Measurements from ENCODE around the gene TBC1D17. TPM values are rescaled to one million over a fixed set of nuclear protein-coding genes. Genes with fewer than 3 reads are reported as not detected.

TBC1D17 gene
- total RNA-seq, 1 donor = 21.4 TPM

- H3K27me3 ChIP-seq (ENCODE audit: insufficient read depth, low read length) = no peaks in the 10 kb centered on the region
- no peaks in the 10 kb centered on the region for H3K9me3 ChIP-seq (ENCODE audit: low read depth, low read length)
- peak overlapping the region; percentile 84 for H2AFZ ChIP-seq (ENCODE audit: low read length)
- peaks cover 24% of the 10 kb centered on the region for H3K36me3 ChIP-seq (ENCODE audit: insufficient read depth, low read length)
- peaks cover 33% of the 10 kb centered on the region for H3K4me1 ChIP-seq (ENCODE audit: insufficient read depth, low read length)
- peaks cover 19% of the 10 kb centered on the region for H4K20me1 ChIP-seq (ENCODE audit: insufficient read depth, low read length)
- H3K27ac ChIP-seq (ENCODE audit: low read depth, low read length) = peak overlapping the region; percentile 69
- H3K4me2 ChIP-seq (ENCODE audit: insufficient read depth, low read length) = peak overlapping the region; percentile 94
- H3K79me2 ChIP-seq (ENCODE audit: insufficient read depth, low read length) = peaks cover 60% of the 10 kb centered on the region
- TF ChIP-seq, protein P1, sequence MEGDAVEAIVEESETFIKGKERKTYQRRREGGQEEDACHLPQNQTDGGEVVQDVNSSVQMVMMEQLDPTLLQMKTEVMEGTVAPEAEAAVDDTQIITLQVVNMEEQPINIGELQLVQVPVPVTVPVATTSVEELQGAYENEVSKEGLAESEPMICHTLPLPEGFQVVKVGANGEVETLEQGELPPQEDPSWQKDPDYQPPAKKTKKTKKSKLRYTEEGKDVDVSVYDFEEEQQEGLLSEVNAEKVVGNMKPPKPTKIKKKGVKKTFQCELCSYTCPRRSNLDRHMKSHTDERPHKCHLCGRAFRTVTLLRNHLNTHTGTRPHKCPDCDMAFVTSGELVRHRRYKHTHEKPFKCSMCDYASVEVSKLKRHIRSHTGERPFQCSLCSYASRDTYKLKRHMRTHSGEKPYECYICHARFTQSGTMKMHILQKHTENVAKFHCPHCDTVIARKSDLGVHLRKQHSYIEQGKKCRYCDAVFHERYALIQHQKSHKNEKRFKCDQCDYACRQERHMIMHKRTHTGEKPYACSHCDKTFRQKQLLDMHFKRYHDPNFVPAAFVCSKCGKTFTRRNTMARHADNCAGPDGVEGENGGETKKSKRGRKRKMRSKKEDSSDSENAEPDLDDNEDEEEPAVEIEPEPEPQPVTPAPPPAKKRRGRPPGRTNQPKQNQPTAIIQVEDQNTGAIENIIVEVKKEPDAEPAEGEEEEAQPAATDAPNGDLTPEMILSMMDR (IDR thresholded peaks at IDR 0.05; ENCODE audit: extremely low read depth, low read depth, low read length) = no peak
- H3K4me3 ChIP-seq (ENCODE audit: insufficient read depth, low read length) = peak overlapping the region; percentile 74
- no peak for DNase-seq (ENCODE audit: insufficient read length, low spot score, missing footprints)
Observed at GRCh38 chr19:49869009-49869483, 8.5 kb upstream of the TBC1D17 start.

GRCh38 chr19:49869484-49870308, 7.8 kb upstream of the TBC1D17 start:
- no peaks in the 10 kb centered on the region for H3K9me3 ChIP-seq (ENCODE audit: low read depth, low read length)

DNA sequence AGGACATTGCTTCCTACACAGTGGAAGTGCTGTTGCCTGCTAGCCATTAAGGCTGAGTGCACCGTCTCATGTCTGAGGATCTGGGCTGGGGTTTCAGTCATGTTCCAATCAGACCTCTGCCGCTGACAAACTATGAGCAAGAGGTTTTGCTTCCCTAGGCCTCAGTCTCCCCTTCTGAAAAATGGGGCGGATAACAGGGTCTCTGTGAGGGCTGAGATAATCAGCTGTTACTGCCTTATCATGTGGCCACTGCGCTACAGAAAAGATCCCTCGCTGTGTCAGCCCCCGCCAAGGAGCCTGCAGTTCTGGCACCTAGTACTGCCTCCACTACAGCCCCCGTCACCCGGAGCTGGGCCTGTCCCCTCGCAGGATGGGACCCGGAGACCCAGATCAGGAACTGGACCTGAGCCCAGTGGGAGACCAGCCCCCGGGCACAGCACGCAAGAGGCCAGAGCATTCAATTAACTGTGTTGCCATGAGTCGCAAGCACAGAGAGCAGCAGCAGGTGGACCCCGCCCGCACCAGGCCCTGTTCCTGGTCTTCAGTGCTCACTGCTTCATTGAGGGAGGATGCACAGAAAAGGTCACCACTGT, 7.1 kb upstream of the TBC1D17 start:
- H3K36me3 ChIP-seq (ENCODE audit: insufficient read depth, low read length) = peaks cover 13% of the 10 kb centered on the region
- no peak for DNase-seq (ENCODE audit: insufficient read length, low spot score, missing footprints)
- no peaks in the 10 kb centered on the region for H3K9me3 ChIP-seq (ENCODE audit: low read depth, low read length)
- H3K4me1 ChIP-seq (ENCODE audit: insufficient read depth, low read length) = peaks cover 39% of the 10 kb centered on the region
- H3K27me3 ChIP-seq (ENCODE audit: insufficient read depth, low read length) = no peaks in the 10 kb centered on the region
- H3K79me2 ChIP-seq (ENCODE audit: insufficient read depth, low read length) = peaks cover 60% of the 10 kb centered on the region
- peak overlapping the region; percentile 87 for H3K4me2 ChIP-seq (ENCODE audit: insufficient read depth, low read length)
- peak overlapping the region; percentile 74 for H3K4me3 ChIP-seq (ENCODE audit: insufficient read depth, low read length)
- peak overlapping the region; percentile 50 for H2AFZ ChIP-seq (ENCODE audit: low read length)
- peak overlapping the region; percentile 59 for H3K27ac ChIP-seq (ENCODE audit: low read depth, low read length)
- H4K20me1 ChIP-seq (ENCODE audit: insufficient read depth, low read length) = peaks cover 7% of the 10 kb centered on the region
- TF ChIP-seq, protein P1 (IDR thresholded peaks at IDR 0.05; ENCODE audit: extremely low read depth, low read depth, low read length) = no peak

More at GRCh38 chr19:49869484-49870308, 7.8 kb upstream of the TBC1D17 start:
- Histone ChIP-seq H3K27me3 (ENCODE audit: insufficient read depth, low read length) (no peaks in the 10 kb centered on the region), H3K27ac (ENCODE audit: low read depth, low read length) (peak overlapping the region; percentile 69), H3K79me2 (ENCODE audit: insufficient read depth, low read length) (peaks cover 60% of the 10 kb centered on the region), H3K4me1 (ENCODE audit: insufficient read depth, low read length) (peaks cover 33% of the 10 kb centered on the region), H3K36me3 (ENCODE audit: insufficient read depth, low read length) (peaks cover 18% of the 10 kb centered on the region), H3K4me3 (ENCODE audit: insufficient read depth, low read length) (peak overlapping the region; percentile 74), H3K4me2 (ENCODE audit: insufficient read depth, low read length) (peak overlapping the region; percentile 94), H2AFZ (ENCODE audit: low read length) (peak overlapping the region; percentile 50), H4K20me1 (ENCODE audit: insufficient read depth, low read length) (peaks cover 12% of the 10 kb centered on the region)
- TF ChIP-seq, protein P1 (IDR thresholded peaks at IDR 0.05; ENCODE audit: extremely low read depth, low read depth, low read length) = no peak
- peak; percentile 100 for DNase-seq (ENCODE audit: insufficient read length, low spot score, missing footprints)

All from osteoblast (primary cell).